ENCODE results near the gene RHBDL1.

GRCh38 chr16:716768-717325 lies 41.4 kb downstream of the RHBDL1 start:
- TF ChIP-seq CTCF (optimal IDR thresholded peaks at IDR 0.05 in 1 of 3, IDR thresholded peaks at IDR 0.05 in 1 of 3, conservative IDR thresholded peaks at IDR 0.05 in 1 of 3; ENCODE audit: extremely low read depth in 1 of 3, insufficient read depth in 2 of 3, low read length in 3 of 3) (no peak), EZH2 (IDR thresholded peaks at IDR 0.05; ENCODE audit: low read length) (no peak)
